Brain microvascular endothelial cell (primary cell): ENCODE data around the gene GPHN.

Experiments used
- DNase-seq: peaks from one replicate; pipeline ENCODE4 v3.0.0-alpha.2; 2020
- H3K27ac ChIP-seq: fragments of 250-450 bp; sonication (Bioruptor Pico); 2 replicates; pipeline ENCODE4 v1.5.1; 2020; ENCODE audit warnings: mild to moderate bottlenecking, moderate library complexity
- H3K27me3 ChIP-seq: fragments of 250-450 bp; sonication (Bioruptor Pico); replicated peaks from 2 replicates; pipeline ENCODE4 v1.5.1; 2020; ENCODE audit warnings: mild to moderate bottlenecking
- H3K36me3 ChIP-seq: fragments of 250-450 bp; sonication (Bioruptor Pico); replicated peaks from 2 replicates; pipeline ENCODE4 v1.5.1; 2020; ENCODE audit warnings: mild to moderate bottlenecking
- H3K4me3 ChIP-seq: 2 replicates; pipeline ENCODE4 v1.5.1; 2011; ENCODE audit warnings: low read depth, mild to moderate bottlenecking, control low read depth, low read length, moderate library complexity
- CTCF ChIP-seq: IDR thresholded peaks from 2 replicates; pipeline ENCODE4 v1.5.1; 2011; ENCODE audit warnings: low read depth, mild to moderate bottlenecking, moderate library complexity, low read length, control low read depth, inconsistent platforms; ENCODE audit errors: missing control alignments
- in situ Hi-C: cut with HindIII; loops from 2 replicates; pipeline ENCODE4 v1.10.0; 2017; ENCODE audit warnings: low sequenced_read_pairs, low pct_ligation_motif_present

Gene GPHN

GRCh38 chr14:66992776-66993175, 484.8 kb downstream of the GPHN start:
- no peak for TF ChIP-seq CTCF
- in situ Hi-C loops = no loop called here
- H3K27me3 ChIP-seq = no peaks in the 10 kb centered on the region
- no peak overlapping the region for H3K4me3 ChIP-seq
- H3K36me3 ChIP-seq = no peaks in the 10 kb centered on the region
- no peak overlapping the region for H3K27ac ChIP-seq
- DNase-seq = no peak

GRCh38 chr14:66993512-66993911, 485.6 kb downstream of the GPHN start:
- in situ Hi-C loops = no loop called here
- Histone ChIP-seq H3K27ac (no peak overlapping the region), H3K36me3 (no peaks in the 10 kb centered on the region), H3K27me3 (no peaks in the 10 kb centered on the region), H3K4me3 (no peak overlapping the region)
- TF ChIP-seq CTCF = no peak
- DNase-seq = no peak

GRCh38 chr14:66998013-66998412, 490.1 kb downstream of the GPHN start:
- Histone ChIP-seq H3K36me3 (no peaks in the 10 kb centered on the region), H3K27ac (no peak overlapping the region), H3K4me3 (no peak overlapping the region), H3K27me3 (no peaks in the 10 kb centered on the region)
- DNase-seq = no peak
- in situ Hi-C loops = no loop called here
- TF ChIP-seq CTCF = no peak

- in situ Hi-C loops = no loop called here
- no peak for DNase-seq
- no peak overlapping the region for H3K4me3 ChIP-seq
- no peaks in the 10 kb centered on the region for H3K27me3 ChIP-seq
- H3K36me3 ChIP-seq = no peaks in the 10 kb centered on the region
- TF ChIP-seq CTCF = no peak
- no peak overlapping the region for H3K27ac ChIP-seq
These were observed 492.0 kb downstream of the GPHN start for GRCh38 chr14:66999978-67000377.

GRCh38 chr14:67002994-67003753, 495.2 kb downstream of the GPHN start:
- in situ Hi-C loops = no loop called here
- Histone ChIP-seq H3K36me3 (no peaks in the 10 kb centered on the region), H3K27me3 (no peaks in the 10 kb centered on the region), H3K27ac (no peak overlapping the region), H3K4me3 (no peak overlapping the region)
- TF ChIP-seq CTCF = no peak
- DNase-seq = no peak

- DNase-seq = no peak
- H3K36me3 ChIP-seq = no peaks in the 10 kb centered on the region
- no peaks in the 10 kb centered on the region for H3K27me3 ChIP-seq
- no peak overlapping the region for H3K27ac ChIP-seq
- TF ChIP-seq CTCF = no peak
- H3K4me3 ChIP-seq = no peak overlapping the region
- in situ Hi-C loops = no loop called here
These were observed 496.6 kb downstream of the GPHN start for GRCh38 chr14:67004521-67004920.
